ENCODE results near the gene IDH3A.

Gene IDH3A

DNA sequence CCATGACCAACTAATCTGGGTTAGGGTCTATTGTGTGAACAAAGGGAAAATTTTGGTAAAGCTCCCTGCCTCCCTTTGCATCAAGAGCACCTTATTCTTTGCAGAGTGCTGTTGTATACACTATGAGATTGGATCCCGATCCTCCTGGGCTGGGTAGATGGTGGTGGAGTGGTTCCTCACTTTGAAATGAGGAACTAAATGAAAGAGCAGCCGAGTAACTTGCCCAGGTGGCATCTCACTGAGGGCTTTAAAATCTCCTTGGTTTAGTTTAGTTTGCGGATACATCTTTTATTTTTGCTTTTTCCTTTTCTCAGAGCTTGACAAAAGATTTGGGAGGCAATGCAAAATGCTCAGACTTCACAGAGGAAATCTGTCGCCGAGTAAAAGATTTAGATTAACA, 19.4 kb downstream of the IDH3A start:
- DNase-seq (ENCODE audit: low read depth) = no peak

- no peak for DNase-seq (ENCODE audit: low read depth)
Measured at GRCh38 chr15:78170848-78171773, 21.9 kb downstream of the IDH3A start.

DNA sequence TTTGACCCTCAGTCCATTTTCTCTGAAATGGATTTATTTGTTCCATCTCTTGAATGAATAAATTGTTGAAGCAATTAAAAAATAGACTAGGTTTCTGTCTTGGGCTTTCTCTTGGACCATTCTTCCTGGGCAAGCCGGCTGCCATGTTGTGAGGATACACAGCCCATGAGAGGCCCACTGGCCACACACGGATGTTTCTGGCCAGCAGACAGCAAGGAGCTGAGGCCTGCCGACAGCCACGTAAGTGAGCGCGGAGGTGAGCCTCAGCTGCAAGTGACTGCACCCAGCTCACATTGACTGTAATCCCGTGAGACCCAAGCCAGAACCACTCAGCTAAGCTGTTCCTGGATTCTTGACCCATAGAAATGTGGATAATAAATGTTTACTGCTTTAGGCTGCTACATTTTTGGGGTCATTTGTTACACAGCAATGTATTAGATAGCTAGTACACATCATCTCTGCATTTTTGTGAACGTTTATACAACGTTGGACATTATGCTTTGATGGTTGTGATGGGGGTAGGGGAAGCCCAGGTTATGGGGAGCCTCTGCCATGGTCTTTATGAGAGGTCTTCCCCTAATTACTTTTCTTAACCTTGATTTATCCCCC, 22.8 kb downstream of the IDH3A start:
- DNase-seq (ENCODE audit: low read depth) = no peak

GRCh38 chr15:78174401-78174800, 25.2 kb downstream of the IDH3A start:
- no peak for DNase-seq (ENCODE audit: low read depth)

DNA sequence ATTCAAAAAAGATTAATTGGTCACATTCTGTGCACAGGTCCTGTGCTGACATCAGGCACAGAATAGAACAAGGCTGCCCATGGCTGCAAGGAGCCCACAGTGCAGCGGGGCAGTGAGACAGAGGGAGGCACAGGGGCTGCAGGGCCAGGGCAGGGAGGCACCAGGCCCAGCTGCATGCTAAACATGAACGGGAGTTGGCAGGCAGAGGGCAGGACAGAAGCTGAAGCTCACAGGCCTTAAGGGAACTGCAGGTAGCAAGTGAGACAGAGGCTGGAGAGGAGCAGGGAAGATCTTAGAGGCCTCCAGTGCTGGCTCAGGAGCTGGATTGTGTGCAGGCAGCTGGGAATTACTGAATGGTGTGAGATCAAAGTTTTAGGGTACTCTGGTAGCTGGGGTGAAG, 26.2 kb downstream of the IDH3A start:
- DNase-seq (ENCODE audit: low read depth) = no peak

DNA sequence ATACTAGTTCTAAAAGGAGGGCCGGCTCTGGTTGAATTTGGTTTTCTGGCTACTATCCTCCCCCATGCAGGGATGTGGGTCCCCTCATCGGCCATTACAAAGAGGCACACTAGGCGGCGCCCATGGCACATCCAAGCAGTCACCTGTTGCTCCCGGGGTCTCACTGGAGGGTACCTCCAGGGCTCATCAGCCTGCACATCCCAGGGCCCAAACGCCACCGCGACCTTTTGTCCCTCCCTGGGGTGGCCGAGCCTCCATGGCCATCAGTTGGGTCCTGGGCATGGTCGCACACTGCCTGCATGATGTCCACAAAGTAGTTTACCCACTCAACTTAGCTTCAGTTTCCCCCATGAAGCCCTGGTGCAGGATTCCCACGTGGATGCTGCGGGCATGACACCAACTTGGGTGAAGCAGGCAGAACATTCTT, 28.3 kb downstream of the IDH3A start:
- no peak for DNase-seq (ENCODE audit: low read depth)

DNA sequence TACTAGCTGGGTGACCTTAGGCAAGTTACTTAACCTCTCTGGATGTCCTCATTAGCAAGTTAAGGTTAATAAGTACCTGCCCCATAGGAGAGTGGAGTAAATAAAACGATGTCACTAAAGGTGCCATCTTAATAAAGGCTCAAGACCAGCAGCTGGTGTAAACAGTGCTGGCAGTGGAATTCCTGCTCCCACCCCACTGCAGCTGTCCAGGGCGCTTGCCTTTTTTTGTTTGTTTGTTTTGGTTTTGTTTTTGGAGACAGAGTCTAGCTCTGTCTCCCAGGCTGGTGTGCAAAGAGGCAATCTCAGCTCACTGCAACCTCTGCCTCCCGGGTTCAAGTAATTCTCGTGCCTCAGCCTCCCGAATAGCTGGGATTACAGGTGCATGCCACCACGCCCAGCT, 28.9 kb downstream of the IDH3A start:
- no peak for DNase-seq (ENCODE audit: low read depth)

- no peak for DNase-seq (ENCODE audit: low read depth)
Measured at GRCh38 chr15:78179286-78179840, 30.2 kb downstream of the IDH3A start.

DNA sequence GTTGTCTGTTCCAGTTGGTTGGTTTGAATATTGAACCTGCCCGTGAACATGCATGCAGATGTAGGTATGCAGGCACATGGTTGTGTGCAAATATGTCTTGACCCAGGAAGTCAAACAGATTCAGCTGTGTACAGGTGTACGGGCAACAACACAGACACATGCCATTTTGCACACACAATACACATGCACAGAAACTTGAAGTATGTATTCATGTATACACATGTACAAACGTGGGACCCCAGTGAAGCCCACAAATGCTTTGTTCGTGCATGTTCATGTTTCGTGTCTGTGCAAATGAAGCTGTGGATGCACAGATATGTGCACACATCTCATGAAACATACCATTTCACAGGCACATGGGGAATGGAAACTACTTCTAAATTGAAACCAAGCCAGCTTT, 30.7 kb downstream of the IDH3A start:
- no peak for DNase-seq (ENCODE audit: low read depth)

GRCh38 chr15:78182336-78182700, 33.2 kb downstream of the IDH3A start:
- DNase-seq (ENCODE audit: low read depth) = no peak

DNA sequence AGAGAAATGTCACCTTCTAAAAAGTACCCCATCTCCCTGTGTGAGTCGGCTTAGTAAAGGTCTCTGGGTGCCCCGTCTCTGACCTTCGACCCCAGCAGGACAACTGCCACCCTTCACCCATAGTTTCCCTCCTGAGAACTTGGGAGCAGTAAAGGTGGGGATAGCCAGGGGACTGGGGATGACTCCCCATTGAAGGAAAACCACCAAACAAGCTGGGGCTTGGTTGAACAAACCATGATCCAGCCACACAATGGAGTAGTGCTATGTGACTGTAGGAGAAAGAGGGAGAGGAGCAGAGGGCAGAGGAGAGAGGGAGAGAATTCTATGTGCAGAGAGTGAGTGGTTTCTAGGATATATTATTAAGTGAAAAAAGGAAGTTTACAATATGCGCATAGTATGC, 33.7 kb downstream of the IDH3A start:
- no peak for DNase-seq (ENCODE audit: low read depth)

- no peak for DNase-seq (ENCODE audit: low read depth)
Measured at GRCh38 chr15:78192826-78193594, 43.8 kb downstream of the IDH3A start.

- no peak for DNase-seq (ENCODE audit: low read depth)
Measured at GRCh38 chr15:78193731-78194567, 44.8 kb downstream of the IDH3A start.

DNA sequence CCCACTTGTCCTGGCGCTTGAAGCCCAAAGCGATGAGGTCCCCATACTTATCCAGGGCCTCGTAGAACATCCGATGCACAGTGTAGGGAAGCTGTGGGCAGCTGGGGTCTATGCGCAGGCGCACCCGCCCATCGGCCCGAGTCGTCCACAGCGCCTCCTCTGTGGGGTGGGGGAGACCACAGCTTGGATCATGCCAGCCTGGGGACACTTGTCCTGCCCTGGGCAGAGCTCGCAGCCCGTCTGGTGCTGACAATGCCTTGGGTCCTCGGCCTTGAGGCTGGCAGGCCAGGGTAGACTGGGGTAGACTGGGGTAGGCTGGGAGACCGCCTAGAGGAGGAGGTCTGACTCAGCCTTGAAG, 45.4 kb downstream of the IDH3A start:
- no peak for DNase-seq (ENCODE audit: low read depth)

GRCh38 chr15:78195735-78196201, 46.6 kb downstream of the IDH3A start:
- no peak for DNase-seq (ENCODE audit: low read depth)

GRCh38 chr15:78197632-78198031, 48.5 kb downstream of the IDH3A start:
- no peak for DNase-seq (ENCODE audit: low read depth)

GRCh38 chr15:78200276-78200930, 51.2 kb downstream of the IDH3A start:
- no peak for DNase-seq (ENCODE audit: low read depth)

DNA sequence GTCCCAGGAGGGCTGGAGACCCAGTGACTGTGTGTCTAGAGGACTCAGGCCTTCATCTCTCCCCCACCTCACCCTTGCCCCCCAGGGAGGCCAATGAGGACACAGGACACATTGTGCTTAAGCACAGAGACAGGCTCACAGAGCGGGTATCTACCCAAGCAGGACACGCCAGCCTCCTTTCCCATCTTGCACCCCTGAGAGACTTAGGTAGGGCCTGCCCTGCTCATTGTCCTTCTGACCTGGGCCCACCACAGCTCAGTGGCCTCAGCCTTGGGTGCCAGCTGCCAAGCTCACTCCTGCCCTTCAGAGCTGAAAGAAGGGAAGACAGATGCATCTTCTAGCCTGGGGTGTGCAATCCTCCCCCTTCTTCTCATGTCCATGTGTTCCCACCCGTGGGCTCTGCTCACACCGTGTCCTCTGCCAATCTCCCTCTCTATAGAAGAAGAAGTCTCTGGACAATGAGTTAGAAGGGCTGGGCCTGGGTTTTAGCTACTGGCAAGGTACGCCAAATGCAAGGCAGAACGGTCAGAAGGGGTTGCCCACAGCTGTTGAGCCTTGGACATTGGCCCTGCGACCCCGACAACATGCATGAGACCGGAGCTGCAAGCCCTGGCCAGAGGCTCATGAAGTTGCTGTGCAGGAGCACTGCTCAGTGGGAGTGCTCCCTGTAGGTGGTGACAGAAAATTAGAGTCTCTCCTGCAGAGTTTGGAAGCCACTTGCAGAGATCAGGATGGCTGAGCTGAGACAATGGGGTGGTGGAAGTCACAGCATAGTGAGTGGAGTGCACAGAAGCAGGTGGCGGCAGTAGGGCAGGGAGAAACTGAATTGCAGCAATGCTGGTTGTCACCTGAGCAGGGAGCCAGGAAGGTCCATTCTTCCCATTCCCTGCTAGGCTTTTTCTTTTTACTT, 52.4 kb downstream of the IDH3A start:
- no peak for DNase-seq (ENCODE audit: low read depth)

- no peak for DNase-seq (ENCODE audit: low read depth)
Measured at GRCh38 chr15:78203346-78204225, 54.4 kb downstream of the IDH3A start.
